HepG2 (cell line): ENCODE measurements around the gene SNF8. TPM values are rescaled to one million over a fixed set of nuclear protein-coding genes. Genes with fewer than 3 reads are reported as not detected.

ENCODE experiments used
- ATAC-seq: fragments of 200-7000 bp; cut with Tn5 transposase; 3 replicates; pipeline ENCODE4 v1.9.1; 2020; ENCODE audit warnings: mild to moderate bottlenecking, moderate library complexity
- BruUV-seq: library from RNA; stranded (reverse); fragments of 400-500 nt; replicated peaks from 2 replicates; lab custom pipeline; 2021; lab: Mats Ljungman, UMichigan
- CTCF ChIA-PET: fragments of 300-600 bp; formaldehyde crosslinking; extraction: SDS; loops from one replicate; lab custom pipeline; 2021; ENCODE audit warnings: low total read pairs, inconsistent platforms, low intra/inter-chr PET ratio; lab: Yijun Ruan, JAX
- POLR2A ChIA-PET: fragments of 350-600 bp; sonication (Branson Sonifier 250); formaldehyde crosslinking; loops from one replicate; lab custom pipeline; 2020; ENCODE audit warnings: antibody characterized with exemption, inconsistent platforms; lab: Yijun Ruan, JAX
- DNase-seq: peaks from one replicate; pipeline ENCODE4 v3.0.0-alpha.2; 2015; ENCODE audit warnings: low spot score
- FAIRE-seq: peaks from 3 replicates; lab custom pipeline; 2011; peaks lifted over from hg19 to GRCh38; lab: Jason Lieb, UNC
- H2AFZ ChIP-seq: one replicate; pipeline ENCODE4 v1.6.1; 2011; ENCODE audit warnings: low read length, inconsistent platforms
- H3K27ac ChIP-seq: fragments of 300-600 bp; 3 replicates; pipeline ENCODE4 v1.8.0; 2011; ENCODE audit warnings: mixed run types, mild to moderate bottlenecking, mixed read lengths, low read length, inconsistent platforms; ENCODE audit not compliant: insufficient read depth; ENCODE audit errors: extremely low read length
- H3K27me3 ChIP-seq, 2 experiments: fragments of 200-600 bp in 1 of 2; 2 replicates in 1 of 2; 3 replicates in 1 of 2; pipeline versions ENCODE4 v1.6.0 to v1.8.0; 2011; ENCODE audit warnings: low read length in 2 of 2, mild to moderate bottlenecking in 2 of 2, moderate library complexity in 2 of 2, inconsistent platforms in 1 of 2; ENCODE audit not compliant: insufficient read depth in 2 of 2, control insufficient read depth in 1 of 2
- H3K36me3 ChIP-seq, 2 experiments: fragments of 200-600 bp in 1 of 2; replicated peaks in 1 of 2; 2 replicates in 1 of 2; 3 replicates in 1 of 2; pipeline versions ENCODE4 v1.5.1 to v1.8.0; 2011; ENCODE audit warnings: low read length in 2 of 2, inconsistent platforms in 1 of 2; ENCODE audit not compliant: insufficient read depth in 2 of 2, control insufficient read depth in 1 of 2
- H3K4me1 ChIP-seq: 2 replicates; pipeline ENCODE4 v1.5.1; 2012; ENCODE audit warnings: low read length, inconsistent platforms; ENCODE audit not compliant: insufficient read depth
- H3K4me2 ChIP-seq: 2 replicates; pipeline ENCODE4 v1.6.0; 2011; ENCODE audit warnings: low read depth, low read length, inconsistent platforms
- H3K4me3 ChIP-seq, 3 experiments: fragments of 200-600 bp in 1 of 3; sonication (generic), shearing (Covaris generic) in 1 of 3; replicated peaks in 1 of 3; 2 replicates each; pipeline ENCODE4 v1.5.1; 2011 to 2016; ENCODE audit warnings: low read length in 3 of 3, inconsistent platforms in 2 of 3, low read depth in 2 of 3, mild to moderate bottlenecking in 2 of 3, control low read depth in 1 of 3, mixed read lengths in 1 of 3; ENCODE audit not compliant: insufficient read depth in 1 of 3
- H3K79me2 ChIP-seq: one replicate; pipeline ENCODE4 v1.6.1; 2011; ENCODE audit warnings: low read length, inconsistent platforms; ENCODE audit not compliant: insufficient read depth
- H3K9ac ChIP-seq: 2 replicates; pipeline ENCODE4 v1.6.0; 2011; ENCODE audit warnings: mild to moderate bottlenecking, low read depth, low read length, inconsistent platforms; ENCODE audit not compliant: insufficient read depth
- H3K9me3 ChIP-seq: 2 replicates; pipeline ENCODE4 v1.5.1; 2012; ENCODE audit warnings: mild to moderate bottlenecking, low read length
- H4K20me1 ChIP-seq: 2 replicates; pipeline ENCODE4 v1.6.0; 2011; ENCODE audit warnings: inconsistent platforms, mild to moderate bottlenecking, low read length, moderate library complexity; ENCODE audit not compliant: insufficient read depth
- CHCHD3 ChIP-seq: sonication (generic); formaldehyde crosslinking; IDR thresholded peaks from 2 replicates; pipeline ENCODE4 v1.8.0; 2022; ENCODE audit warnings: mild to moderate bottlenecking, missing genetic modification reagents, moderate library complexity
- FOXK1 ChIP-seq: sonication (generic); formaldehyde crosslinking; IDR thresholded peaks from 2 replicates; pipeline ENCODE4 v1.4.0; 2020; ENCODE audit warnings: low read depth, missing genetic modification reagents, borderline replicate concordance
- MBNL3 ChIP-seq: fragments of 250-450 bp; sonication (Bioruptor Pico); conservative IDR thresholded peaks from 2 replicates; pipeline ENCODE4 v1.8.0; 2022; ENCODE audit warnings: mild to moderate bottlenecking, inconsistent platforms
- NCOA2 ChIP-seq: sonication (generic); formaldehyde crosslinking; IDR thresholded peaks from 2 replicates; pipeline ENCODE4 v1.8.0; 2022; ENCODE audit warnings: inconsistent platforms
- PAWR ChIP-seq: sonication (generic); formaldehyde crosslinking; IDR thresholded peaks from 2 replicates; pipeline ENCODE4 v1.4.0; 2020; ENCODE audit warnings: missing genetic modification reagents, mild to moderate bottlenecking, borderline replicate concordance
- RBM39 ChIP-seq: fragments of 200-400 bp; formaldehyde crosslinking; IDR thresholded peaks from one replicate; pipeline ENCODE4 v1.6.1; 2018; ENCODE audit warnings: antibody characterized with exemption, mild to moderate bottlenecking, low read depth, low read length; ENCODE audit not compliant: poor library complexity, severe bottlenecking
- SOX6 ChIP-seq, 2 experiments: fragments of 450-650 bp in 1 of 2; sonication (generic) in 1 of 2; formaldehyde crosslinking in 1 of 2; IDR thresholded peaks; 2 replicates each; pipeline versions ENCODE4 v1.4.0 to v1.6.1; 2017 to 2020; ENCODE audit warnings: antibody characterized with exemption in 1 of 2, mild to moderate bottlenecking in 1 of 2, missing genetic modification reagents in 1 of 2
- TEAD3 ChIP-seq: optimal IDR thresholded peaks from 2 replicates; pipeline ENCODE3; 2016; ENCODE audit warnings: borderline replicate concordance
- TRAFD1 ChIP-seq: sonication (generic); formaldehyde crosslinking; IDR thresholded peaks from 2 replicates; pipeline ENCODE4 v1.5.1; 2020; ENCODE audit warnings: missing genetic modification reagents, mild to moderate bottlenecking, borderline replicate concordance
- ZNF138 ChIP-seq: sonication (generic); formaldehyde crosslinking; IDR thresholded peaks from 2 replicates; pipeline ENCODE4 v1.5.0; 2020; ENCODE audit warnings: mild to moderate bottlenecking, low read depth, missing genetic modification reagents
- ZNF335 ChIP-seq: sonication (generic); formaldehyde crosslinking; IDR thresholded peaks from 2 replicates; pipeline ENCODE4 v1.4.0; 2020; ENCODE audit warnings: missing genetic modification reagents
- ZNF512 ChIP-seq: sonication (generic); formaldehyde crosslinking; IDR thresholded peaks from 2 replicates; pipeline ENCODE4 v1.4.0; 2020; ENCODE audit warnings: mild to moderate bottlenecking, missing genetic modification reagents
- ZNF75D ChIP-seq: sonication (generic); formaldehyde crosslinking; IDR thresholded peaks from 2 replicates; pipeline ENCODE4 v1.8.1; 2023; ENCODE audit warnings: missing genetic modification reagents, mild to moderate bottlenecking, borderline replicate concordance
- WGBS: methylation state at CpG from one replicate; pipeline ENCODE4 v1.1.6; 2017; ENCODE audit warnings: low lambda C conversion rate; 5-methylcytosine and 5-hydroxymethylcytosine counted together
- in situ Hi-C: cut with HindIII; loops from 2 replicates; pipeline ENCODE4 v1.10.0; 2017; ENCODE audit warnings: low pct_unique_long_range_greater_than_20kb; ENCODE audit not compliant: extremely low pct_ligation_motif_present
- intact Hi-C: fragments of 100-400 bp; cut with micrococcal nuclease; formaldehyde crosslinking; loops from one replicate; pipeline ENCODE4 v1.10.0; 2022; ENCODE audit not compliant: unreplicated experiment
- polyA plus RNA-seq, 8 experiments: library from polyadenylated mRNA; depleted of rRNA in 3 of 8; stranded (reverse) in 7 of 8; unstranded in 1 of 8; fragments of >200 nt; fragmentation: Illumina TruSeq in 4 of 8; extraction: Trizol in 4 of 8; gene quantifications; 2 replicates each; pipeline versions ENCODE4 v1.2.1 to v1.2.3, GENCODE V29; 2011 to 2016; ENCODE audit warnings: low read depth in 4 of 8, missing spikeins in 1 of 8, mixed read lengths in 1 of 8; ENCODE audit not compliant: insufficient read depth in 1 of 8
- total RNA-seq, 5 experiments: library from RNA; depleted of rRNA; stranded (reverse); fragments of >200 nt; fragmentation: Illumina TruSeq; extraction: Trizol; gene quantifications; 2 replicates each; pipeline ENCODE4 v1.2.3, GENCODE V29; 2016; ENCODE audit warnings: low read depth in 1 of 5
- TF ChIP-seq, protein P1 (sequence below): sonication (generic); formaldehyde crosslinking; IDR thresholded peaks from 2 replicates; pipeline ENCODE4 v1.5.1; 2020; ENCODE audit warnings: mild to moderate bottlenecking, missing genetic modification reagents, moderate library complexity
- TF ChIP-seq, protein P2 (sequence below): sonication (generic); formaldehyde crosslinking; IDR thresholded peaks from 2 replicates; pipeline ENCODE4 v1.4.0; 2020; ENCODE audit warnings: mild to moderate bottlenecking, low read depth, missing genetic modification reagents

Gene SNF8
- total and polyA plus RNA-seq, 2 of the 13 experiments (the other 11 are each of a cell fraction or from before 2014, with no cell fraction given), result 114 to 153 TPM

DNA sequence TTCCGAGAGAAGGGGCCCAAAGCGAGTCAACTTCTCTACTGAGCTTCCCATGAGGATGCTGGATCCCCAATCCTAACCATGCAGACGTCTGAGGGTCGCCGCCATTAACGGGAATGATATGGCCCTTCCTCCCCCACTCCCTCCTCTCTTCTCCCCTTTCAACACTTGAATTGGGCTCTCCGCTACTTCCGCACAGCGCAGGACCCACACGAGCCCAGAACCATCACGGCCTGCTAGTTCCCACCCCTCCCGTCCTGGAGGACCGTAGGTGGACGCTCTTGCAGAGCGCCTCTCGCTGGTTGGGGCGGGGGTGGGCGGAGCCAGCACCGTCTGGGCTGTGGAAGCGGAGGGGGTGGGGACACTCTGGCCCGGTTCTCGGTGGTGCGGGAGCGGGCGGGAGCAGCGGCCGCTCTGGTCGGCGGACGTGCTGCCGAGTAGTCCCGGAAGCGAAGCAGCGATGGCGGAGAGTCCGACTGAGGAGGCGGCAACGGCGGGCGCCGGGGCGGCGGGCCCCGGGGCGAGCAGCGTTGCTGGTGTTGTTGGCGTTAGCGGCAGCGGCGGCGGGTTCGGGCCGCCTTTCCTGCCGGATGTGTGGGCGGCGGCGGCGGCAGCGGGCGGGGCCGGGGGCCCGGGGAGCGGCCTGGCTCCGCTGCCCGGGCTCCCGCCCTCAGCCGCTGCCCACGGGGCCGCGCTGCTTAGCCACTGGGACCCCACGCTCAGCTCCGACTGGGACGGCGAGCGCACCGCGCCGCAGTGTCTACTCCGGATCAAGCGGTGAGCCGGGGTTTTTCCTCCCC lies 36.4 kb downstream of the SNF8 start, which contains the start of gene UBE2Z:
UBE2Z (plus strand) TSS at position 361 of the 797 bp plus-strand sequence; CDS start at position 458, 97 bp downstream.
- peaks cover 31% of the 10 kb centered on the region for H4K20me1 ChIP-seq
- H3K79me2 ChIP-seq, result peaks cover 41% of the 10 kb centered on the region
- in situ Hi-C loops (no loop called here), intact Hi-C loops (loop anchor here (1.0 kb wide), 1 partner anchor 16 kb away; the partner anchor contains the start of gene ATP5MC1)
- peaks cover 16 to 29% of the 10 kb centered on the region in 2 experiments for H3K36me3 ChIP-seq
- ChIA-PET CTCF (no interaction called here), POLR2A (interaction anchor here (0.6 to 9.6 kb wide), 17 partner anchors 9 to 1439 kb away, joined by 3 to 194 read pairs (median 5); partner anchors contain the start of genes ATP5MC1, IGF2BP1 and SNF8)
- ATAC-seq (peak; percentile 92), DNase-seq (peak; percentile 95), FAIRE-seq (peak; percentile 95)
- WGBS, result 1% methylated on average over 52 of the region's 81 CpGs
- H3K4me2 ChIP-seq, result peak within 1 kb of the TSS; percentile 92
- no TSS peak for BruUV-seq
- H3K9ac ChIP-seq, result peak within 1 kb of the TSS; percentile 89
- H2AFZ ChIP-seq, result peak within 1 kb of the TSS; percentile 24
- peak within 1 kb of the TSS; percentile 82 to 97 (median 94) for H3K4me3 ChIP-seq
- H3K27me3 ChIP-seq, result no peaks in the 10 kb centered on the region; a peak in 1 of 5 replicates
- H3K4me1 ChIP-seq, result peaks cover 69% of the 10 kb centered on the region
- H3K27ac ChIP-seq, result peak within 1 kb of the TSS; percentile 91
- H3K9me3 ChIP-seq, result no peaks in the 10 kb centered on the region
- peak; percentile 88; the same call in 1 of the 2 replicates for TF ChIP-seq ZNF75D
- no peak for TF ChIP-seq RBM39
- peak; percentile 82; the same call in 1 of the 2 replicates for TF ChIP-seq ZNF335 (CRISPR knock-in tag)
- TF ChIP-seq, protein P1, sequence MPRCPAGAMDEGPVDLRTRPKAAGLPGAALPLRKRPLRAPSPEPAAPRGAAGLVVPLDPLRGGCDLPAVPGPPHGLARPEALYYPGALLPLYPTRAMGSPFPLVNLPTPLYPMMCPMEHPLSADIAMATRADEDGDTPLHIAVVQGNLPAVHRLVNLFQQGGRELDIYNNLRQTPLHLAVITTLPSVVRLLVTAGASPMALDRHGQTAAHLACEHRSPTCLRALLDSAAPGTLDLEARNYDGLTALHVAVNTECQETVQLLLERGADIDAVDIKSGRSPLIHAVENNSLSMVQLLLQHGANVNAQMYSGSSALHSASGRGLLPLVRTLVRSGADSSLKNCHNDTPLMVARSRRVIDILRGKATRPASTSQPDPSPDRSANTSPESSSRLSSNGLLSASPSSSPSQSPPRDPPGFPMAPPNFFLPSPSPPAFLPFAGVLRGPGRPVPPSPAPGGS, result peak; percentile 92
- no peak for TF ChIP-seq TRAFD1 (CRISPR knock-in tag)
- TF ChIP-seq PAWR (CRISPR knock-in tag), result 0 out of 2 replicates have a peak, but pooled peaks have one; percentile 53
- TF ChIP-seq, protein P2, sequence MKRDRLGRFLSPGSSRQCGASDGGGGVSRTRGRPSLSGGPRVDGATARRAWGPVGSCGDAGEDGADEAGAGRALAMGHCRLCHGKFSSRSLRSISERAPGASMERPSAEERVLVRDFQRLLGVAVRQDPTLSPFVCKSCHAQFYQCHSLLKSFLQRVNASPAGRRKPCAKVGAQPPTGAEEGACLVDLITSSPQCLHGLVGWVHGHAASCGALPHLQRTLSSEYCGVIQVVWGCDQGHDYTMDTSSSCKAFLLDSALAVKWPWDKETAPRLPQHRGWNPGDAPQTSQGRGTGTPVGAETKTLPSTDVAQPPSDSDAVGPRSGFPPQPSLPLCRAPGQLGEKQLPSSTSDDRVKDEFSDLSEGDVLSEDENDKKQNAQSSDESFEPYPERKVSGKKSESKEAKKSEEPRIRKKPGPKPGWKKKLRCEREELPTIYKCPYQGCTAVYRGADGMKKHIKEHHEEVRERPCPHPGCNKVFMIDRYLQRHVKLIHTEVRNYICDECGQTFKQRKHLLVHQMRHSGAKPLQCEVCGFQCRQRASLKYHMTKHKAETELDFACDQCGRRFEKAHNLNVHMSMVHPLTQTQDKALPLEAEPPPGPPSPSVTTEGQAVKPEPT (CRISPR knock-in tag), result peak; percentile 94
- peak; percentile 63 for TF ChIP-seq NCOA2 (CRISPR knock-in tag)
- TF ChIP-seq SOX6 (IDR thresholded peaks at IDR 0.05), result no peak
- peak; percentile 82 for TF ChIP-seq SOX6 (CRISPR knock-in tag; IDR thresholded peaks at IDR 0.05)
- peak; percentile 86 for TF ChIP-seq TEAD3 (CRISPR knock-in tag)
- no peak for TF ChIP-seq ZNF138 (CRISPR knock-in tag)
- no peak for TF ChIP-seq MBNL3
- TF ChIP-seq CHCHD3, result peak; percentile 69; the same call in 1 of the 2 replicates
- TF ChIP-seq ZNF512 (CRISPR knock-in tag), result no peak
- TF ChIP-seq FOXK1 (CRISPR knock-in tag), result peak; percentile 89
